Measurements from ENCODE around the gene PSMC3.

Gene PSMC3

DNA sequence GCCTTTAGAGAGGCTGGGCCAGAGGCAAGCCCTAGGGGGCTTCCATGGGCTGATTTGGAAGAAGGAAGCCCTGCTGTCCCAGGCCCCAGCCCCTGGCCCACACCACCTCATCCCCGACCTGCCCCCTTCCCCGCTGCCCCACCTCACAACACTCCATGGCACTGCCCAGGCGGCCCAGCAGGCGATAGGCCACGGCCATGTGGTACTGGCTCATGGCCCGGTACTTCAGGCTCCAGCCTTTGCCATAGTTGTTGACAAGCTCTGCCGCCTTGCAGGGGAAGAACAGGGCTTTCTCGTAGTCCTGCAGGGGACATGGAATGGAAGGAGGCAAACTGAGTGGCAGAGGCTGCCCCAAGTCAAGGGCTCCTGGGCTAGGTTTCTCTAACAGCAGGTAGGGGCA, 16.3 kb upstream of the PSMC3 start:
- DNase-seq, result no peak

DNA sequence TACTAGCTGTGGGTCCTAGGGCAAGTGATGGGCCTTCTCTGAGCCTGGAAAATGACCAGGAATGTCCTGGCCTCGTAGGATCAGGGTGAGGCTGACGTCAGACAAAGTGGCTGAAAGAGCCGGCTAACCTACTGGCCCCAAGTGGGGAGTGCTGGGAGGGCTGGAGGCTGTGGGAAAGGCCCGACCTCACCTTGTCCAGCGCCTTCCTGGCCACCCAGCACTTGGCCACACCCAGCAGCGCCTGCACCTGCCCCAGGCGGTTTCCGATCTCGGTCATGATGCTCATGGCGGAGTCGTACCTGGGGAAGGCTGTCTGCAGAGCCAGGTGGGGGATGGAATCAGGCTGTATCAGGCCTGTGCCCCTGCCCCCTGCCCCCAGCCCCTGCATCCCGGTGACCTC, 15.2 kb upstream of the PSMC3 start:
- no peak for DNase-seq

DNA sequence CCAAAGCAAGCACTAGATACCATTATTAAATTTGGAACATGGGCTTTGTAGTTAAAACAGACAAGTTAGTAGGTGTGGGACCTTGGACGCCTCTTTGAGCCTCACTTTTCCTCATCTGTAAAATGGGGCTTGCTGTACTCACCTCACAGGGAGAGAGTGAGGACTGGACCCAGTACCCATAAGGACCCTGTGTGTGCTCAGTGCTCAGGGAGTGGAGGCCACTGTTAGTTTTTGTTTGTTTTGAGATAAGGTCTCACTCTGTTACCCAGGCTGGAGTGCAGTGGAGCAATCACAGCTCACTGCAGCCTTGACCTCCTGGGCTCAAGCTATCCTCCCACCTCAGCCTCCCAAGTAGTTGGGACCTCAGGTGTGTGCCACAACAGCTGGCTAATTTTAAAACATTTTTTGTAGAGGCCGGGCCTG, 13.8 kb upstream of the PSMC3 start:
- no peak for DNase-seq

DNA sequence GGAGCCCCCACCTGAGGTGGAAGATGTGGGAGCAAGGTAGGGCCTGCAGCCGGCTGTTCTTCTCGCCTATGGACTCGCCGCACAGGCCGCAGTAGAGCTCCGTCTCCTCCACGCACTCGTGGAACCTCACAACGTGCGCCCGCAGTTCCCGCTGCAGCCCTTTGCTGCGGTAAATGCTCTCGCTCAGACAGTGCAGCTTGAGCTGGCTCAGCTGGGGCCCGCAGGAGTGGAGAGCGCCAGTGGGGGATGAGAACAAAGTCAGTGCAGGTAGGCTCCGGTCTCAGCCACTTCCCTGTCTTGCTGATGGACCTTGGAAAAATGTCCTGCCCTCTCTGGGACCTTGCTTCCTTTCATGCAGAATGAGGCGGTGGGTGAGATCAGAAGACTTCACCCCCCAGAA, 12.5 kb upstream of the PSMC3 start:
- DNase-seq, result no peak

DNA sequence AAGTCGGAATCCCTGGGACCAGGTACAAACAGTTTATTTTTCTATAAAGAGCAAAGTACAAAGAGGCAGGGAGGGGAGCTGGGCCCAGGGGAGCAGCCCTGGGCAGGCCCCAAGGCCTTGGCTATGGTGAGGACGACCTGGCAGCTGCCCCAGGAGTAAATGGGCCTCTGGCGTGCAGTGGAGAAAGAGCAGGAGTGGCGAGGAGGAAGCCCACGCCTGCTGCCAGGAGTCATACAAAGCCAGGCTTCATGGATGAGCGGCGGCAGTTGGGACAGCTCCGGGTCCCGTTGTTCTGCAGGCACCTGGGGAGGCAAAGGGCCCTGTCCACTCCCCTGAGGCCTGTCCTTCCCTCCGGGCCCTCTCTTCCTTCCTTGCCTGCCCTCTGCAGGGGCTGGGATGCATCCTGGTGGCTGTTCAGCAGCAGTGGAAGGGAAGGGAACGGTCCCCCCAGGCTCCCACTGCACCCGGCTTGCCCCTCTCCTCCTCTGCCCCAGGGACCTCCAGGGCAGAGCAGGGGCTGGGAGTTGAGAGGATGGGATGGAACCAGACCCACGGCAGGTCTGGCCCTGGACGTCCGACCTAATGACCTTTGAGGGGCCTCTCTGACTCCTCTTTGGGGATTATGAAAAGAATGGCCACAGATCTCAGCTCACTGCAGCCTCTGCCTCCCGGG, 11.6 kb upstream of the PSMC3 start:
- DNase-seq, result no peak

DNA sequence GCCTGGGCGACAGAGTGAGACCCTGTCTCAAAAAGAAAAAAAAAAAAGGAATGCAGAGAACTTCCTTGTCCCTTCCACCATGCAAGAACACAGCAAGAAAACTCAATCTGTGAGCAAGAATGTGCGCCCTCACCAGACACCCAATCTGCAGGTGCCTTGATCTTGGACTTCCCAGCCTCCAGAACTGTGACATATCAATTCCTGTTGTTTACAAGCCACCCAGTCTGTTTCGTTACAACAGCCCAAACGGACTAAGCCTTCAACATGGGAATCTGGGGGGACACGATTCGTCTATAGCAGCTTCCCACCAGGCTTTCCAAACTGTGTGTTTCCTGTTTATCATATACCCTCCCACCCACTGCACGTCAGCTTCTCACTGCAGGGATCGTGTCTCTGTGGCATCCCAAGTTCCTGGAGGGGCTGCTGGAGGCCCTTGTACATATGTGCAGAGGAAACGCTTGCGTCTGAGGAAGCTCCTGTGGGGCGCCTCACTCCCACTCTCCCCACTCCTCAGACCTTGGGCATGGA, 11.0 kb upstream of the PSMC3 start:
- no peak for DNase-seq

DNA sequence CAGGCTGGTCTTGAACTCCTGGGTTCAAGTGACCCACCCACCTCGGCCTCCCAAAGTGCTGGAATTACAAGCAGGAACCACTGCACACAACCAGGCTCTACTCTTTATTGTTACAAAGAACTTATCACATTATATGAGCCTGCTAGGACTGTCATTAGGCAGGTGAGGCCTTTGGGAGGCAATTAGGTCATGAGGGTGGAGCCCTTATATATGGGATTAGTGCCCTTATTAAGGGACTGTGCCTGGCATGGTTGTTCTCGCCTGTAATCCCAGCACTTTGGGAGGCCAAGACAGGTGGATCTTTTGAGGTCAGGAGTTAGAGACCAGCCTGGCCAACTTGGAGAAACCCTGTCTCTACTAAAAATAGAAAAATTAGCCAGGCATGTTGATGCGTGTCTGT, 10.5 kb upstream of the PSMC3 start:
- DNase-seq, result no peak

DNA sequence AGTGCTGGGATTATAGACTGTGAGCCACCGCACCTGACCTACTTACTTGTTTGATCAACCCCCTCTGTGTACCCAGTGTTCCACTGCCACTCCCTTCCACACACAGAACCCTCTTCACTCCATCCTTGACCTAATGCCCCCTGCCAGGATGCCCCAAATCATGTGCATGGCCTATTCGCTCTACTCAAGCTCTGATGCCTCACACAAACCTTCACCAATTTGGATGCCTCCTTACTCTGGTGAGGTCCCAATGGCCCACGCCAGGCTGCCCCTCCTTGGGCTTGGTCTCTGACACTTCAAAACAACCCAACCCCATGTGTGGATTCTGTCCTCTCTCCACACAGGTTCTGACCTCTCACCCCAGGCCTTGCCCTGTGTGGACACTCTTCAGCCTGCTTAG, 9.4 kb upstream of the PSMC3 start:
- DNase-seq, result no peak

DNA sequence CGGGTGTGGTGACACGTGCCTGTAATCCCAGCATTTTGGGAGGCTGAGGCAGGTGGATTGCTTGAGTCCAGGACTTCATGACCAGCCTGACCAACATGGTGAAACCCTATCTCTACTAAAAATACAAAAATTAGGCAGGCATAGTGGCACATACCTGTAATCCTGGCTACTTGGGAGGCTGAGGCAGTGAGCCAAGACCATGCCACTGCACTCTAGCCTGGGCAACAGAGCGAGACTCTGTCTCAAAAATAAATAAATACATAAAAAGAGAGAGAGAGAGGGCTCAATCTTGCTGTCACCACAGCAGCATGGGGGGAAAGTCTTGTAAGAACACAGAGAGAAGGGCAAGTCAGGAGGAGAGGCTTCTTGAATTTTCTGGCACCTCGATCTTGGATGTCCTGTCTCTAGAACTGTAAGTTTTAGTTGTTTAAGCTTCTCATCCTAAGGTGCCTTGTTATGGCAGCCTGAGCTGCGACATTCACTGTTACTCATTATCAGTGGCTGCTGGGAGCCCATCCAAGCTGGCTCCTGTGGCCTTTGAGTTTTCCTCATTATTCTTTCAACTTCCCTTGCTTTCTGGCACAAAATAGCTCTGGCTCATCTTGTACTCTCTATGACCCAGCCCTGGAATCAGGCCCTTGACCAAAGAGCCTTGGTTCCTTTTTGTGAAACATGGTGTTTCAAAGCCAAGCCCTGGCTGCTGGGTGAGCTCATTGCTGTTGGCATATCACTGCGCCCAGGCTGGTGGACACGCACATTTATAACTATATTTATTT, 8.0 kb upstream of the PSMC3 start:
- no peak for DNase-seq

DNA sequence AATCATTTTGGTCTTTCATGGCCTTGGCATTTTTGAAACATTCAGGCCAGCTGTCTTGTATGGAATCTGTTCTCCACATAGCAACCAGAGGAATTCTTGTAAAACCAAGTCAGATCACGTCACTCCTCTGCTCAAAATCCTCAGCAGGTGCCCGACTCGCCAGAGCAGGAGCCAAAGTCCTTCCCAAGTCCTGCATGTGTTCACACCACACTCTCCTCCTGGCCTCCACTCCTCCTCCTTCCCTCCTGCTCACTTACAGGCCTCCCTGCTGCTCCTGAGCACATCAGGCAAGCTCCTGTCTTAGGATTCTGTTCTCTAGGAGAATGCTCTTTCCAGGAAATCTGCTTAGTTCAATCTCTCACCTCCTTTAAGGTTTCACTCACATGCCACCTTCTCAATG, 6.9 kb upstream of the PSMC3 start:
- DNase-seq, result no peak

DNA sequence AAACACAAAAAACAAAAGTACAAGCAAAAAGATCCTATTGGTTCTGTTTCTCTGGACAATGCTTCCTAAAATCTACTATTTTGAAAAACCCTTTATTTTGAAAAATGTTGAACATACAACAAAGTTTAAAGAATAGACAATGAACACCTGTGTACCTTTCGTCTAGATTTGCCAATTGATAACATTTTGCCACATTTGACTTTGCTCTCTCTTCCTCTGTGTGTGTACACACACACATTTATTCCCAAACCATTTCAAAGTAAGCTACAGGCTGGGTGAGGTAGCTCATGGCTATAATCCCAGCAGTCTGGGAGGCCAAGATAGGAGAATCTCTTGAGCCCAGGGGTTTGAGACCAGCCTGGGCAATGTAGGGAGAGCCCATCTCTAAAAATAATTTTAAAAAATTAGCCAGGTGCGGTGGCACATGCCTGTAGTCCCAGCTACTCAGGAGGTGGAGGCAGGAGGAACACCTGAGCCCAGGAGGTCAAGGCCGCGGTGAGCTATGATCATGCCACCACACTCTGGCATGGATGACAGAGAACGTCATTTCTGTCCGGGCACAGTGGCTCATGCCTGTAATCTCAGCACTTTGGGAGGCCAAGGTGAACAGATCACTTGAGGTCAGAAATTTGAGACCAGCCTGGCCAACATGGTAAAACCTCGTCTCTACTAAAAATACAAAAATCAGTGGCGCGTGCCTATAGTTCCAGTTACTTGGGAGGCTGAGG, 5.3 kb upstream of the PSMC3 start:
- DNase-seq, result no peak

DNA sequence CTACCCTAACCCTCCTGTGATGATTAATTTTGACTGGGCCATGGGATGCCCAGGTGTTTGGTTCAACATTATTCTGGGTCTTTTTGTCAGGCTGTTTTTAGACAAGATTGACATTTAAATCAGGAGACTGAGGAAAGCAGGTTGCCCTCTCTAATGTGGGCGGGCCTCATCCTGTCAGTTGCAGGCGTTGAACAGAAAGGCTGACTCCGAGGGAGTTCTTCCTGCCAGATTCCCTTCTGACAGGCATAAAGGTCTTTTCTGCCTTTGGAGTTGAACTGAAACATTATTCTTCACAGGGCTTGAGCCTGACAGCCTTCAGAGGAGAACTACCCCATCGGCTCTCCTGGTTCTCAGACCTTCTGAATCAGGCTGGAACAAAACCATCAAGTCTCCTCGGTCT, 4.3 kb upstream of the PSMC3 start:
- no peak for DNase-seq

DNA sequence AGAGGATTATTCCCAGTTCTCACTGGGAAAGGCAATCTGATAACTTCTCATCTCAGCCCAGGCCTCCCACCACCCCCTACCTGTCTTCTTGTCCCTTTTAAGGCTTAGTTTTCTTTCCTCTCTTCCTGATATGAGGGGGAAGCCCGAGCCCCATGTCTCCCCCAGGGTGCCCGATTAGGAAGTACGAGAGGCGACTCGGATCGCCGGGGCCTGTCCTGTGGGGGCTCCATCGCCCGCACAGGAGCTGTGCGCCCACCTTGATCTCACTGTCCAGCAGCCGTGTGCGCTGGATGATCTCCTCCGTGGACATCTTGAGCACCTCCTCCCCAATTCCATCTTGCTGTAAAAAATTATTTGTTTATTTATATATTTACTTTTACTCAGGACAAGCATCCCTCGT, 628 bp downstream of the PSMC3 start:
- no peak for DNase-seq

DNA sequence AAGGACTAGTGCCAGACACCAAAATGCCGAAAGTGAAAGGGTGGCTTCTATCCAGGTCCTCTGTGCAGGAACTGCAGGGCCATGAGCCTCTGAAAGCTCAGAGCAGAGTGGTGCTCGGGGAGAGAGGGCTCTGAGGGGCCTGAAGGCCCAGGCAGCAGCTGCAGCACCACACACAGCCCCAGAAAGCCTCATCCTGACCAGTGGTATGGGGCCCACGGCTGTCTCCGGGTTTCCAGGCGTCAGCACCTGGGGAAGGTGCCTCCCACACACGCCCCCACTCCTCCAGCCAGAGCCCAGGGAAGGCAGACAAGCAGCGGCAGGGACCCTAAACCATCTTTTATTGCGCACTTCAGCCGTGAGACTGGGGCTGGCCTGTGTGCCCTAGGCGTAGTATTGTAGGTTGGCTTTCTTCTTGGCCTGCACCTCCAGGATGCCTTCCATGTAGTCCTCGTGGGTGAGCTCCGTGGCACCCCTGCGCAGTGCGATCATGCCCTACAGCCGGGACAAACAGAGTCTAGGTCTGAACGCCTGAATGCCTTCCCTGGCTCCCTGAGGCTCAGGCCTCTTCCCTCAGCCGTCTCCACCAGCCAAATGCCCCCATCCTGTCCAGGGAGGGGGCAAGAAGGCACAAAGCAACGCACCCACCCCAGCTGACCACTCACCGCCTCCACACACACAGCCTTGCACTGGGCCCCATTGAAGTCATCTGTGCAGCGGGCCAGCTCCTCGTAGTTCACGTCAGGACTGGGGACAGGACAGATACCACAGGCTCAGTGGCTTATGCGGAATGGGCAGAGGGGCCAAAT, 7.6 kb downstream of the PSMC3 start:
- DNase-seq, result no peak

DNA sequence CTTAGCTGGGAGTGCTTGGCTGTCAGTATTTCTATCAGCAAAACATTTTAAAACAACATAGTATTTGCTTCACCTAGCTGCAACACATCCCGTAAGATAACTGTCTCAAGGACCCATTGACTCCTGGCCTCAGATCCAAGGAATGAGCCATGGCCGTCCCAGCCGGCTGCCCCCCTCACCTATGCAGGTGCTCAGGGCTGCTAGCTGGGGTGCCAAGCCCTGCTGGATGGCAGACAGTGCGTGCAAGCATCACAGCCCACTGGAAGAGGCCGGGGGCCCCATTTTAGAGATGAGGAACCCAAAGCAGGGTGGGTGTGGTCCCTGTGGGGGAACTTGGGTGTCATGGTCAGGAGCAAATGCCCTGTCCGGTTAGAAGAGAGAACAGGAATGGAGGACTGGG, 8.5 kb downstream of the PSMC3 start:
- DNase-seq, result no peak

DNA sequence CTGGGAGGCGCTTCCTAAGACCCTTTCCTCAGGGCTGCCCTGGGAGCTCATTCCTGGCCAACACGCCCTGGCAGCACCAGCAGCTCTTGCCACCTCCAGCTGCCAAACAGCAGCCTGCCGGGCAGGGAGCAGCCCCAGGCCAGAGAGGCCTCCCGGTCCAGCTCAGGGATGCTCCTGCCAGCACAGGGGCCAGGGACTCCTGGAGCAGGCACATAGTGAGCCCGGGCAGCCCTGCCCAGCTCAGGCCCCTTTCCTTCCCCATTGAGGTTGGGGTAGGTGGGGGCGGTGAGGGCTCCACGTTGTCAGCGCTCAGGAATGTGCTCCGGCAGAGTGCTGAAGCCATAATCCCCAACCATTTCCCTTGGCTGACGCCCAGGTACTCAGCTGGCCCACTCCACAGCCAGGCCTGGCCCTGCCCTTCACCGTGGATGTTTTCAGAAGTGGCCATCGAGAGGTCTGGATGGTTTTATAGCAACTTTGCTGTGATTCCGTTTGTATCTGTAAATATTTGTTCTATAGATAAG, 10.2 kb downstream of the PSMC3 start:
- no peak for DNase-seq

DNA sequence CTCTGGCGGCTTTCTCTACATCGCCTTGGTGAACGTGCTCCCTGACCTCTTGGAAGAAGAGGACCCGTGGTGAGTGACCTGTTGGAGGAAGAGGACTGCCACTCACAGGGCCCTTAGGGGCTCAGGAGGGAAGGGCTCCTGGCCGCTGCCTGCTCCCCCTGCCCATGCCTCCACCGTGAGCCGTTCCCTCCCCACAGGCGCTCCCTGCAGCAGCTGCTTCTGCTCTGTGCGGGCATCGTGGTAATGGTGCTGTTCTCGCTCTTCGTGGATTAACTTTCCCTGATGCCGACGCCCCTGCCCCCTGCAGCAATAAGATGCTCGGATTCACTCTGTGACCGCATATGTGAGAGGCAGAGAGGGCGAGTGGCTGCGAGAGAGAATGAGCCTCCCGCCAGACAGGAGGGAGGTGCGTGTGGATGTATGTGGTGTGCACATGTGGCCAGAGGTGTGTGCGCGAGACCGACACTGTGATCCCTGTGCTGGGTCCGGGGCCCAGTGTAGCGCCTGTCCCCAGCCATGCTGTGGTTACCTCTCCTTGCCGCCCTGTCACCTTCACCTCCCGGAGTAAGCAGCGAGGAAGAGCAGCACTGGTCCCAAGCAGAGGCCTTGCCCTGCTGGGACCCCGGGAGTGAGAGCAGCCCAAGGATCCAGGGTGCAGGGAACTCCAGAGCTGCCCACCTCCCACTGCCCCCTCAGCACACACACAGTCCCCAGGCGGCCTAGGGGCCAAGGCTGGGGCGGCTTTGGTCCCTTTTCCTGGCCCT, 11.0 kb downstream of the PSMC3 start:
- no peak for DNase-seq

DNA sequence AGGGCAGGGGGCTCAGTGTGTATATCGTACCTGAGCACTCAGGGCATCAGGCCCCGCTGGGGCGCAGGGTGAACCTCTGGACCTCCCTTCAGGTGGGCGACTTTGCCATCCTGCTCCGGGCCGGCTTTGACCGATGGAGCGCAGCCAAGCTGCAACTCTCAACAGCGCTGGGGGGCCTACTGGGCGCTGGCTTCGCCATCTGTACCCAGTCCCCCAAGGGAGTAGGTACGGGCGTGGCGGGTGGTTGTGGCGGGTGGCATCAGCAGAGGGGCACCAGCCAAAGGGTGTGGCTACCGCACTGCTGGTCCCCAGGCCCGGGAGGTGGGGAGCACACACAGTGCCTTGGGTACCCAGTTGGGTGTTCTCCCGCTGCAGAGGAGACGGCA, 11.6 kb downstream of the PSMC3 start:
- no peak for DNase-seq

DNA sequence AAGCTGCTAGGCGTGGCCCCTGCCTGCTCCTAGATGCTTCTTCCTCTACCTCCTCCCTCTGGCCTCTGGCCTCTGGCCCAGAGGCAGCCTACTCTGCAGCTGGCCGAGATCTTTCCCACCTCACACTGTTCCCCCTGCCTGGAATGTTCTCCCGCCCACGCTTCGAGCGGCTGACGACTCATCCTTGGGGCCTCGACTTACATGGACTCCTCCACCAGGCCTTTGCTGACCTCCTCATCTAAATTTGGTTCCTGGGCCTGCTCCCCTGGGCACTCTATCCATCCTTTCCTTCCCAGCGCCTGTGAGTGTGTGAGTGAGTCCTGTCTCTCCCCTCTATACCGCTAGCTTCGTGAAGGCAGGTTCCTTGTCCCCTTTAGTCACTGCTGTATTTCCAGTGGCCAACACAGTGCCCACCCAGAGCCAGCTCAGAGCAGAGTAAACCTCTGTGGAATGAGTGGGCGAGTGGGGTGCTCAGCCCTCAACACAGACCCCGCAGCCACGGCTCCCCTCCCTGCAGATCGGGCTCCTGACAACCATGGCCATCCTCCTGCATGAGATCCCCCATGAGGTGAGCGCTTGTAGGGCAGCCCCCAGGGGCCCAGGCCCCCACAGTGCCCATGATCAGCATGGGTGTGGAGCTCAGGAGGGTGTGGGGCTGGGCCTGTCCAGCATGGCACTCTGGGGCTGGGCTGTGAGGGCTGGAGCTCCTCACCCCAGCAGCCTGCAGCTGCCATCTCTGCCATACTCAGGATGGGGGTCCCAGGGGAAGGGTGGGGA, 12.1 kb downstream of the PSMC3 start:
- no peak for DNase-seq

DNA sequence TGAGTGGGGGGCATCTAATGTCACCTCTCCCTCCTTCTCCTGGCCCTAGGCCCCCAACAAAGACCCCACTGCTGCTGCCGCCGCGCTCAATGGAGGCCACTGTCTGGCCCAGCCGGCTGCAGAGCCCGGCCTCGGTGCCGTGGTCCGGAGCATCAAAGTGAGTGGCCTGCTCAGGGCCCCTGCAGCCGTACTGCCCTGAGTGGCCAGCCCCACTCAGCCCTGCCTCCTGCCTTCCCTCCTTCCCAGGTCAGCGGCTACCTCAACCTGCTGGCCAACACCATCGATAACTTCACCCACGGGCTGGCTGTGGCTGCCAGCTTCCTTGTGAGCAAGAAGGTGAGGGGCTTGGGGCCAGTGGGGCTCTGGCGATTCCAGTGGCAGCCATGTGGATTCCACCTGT, 12.9 kb downstream of the PSMC3 start:
- DNase-seq, result no peak

Data from NCI-H510A (cell line).